Muscle of leg (tissue), 11 donors: ENCODE measurements around the gene FSD1L. TPM values are rescaled to one million over a fixed set of nuclear protein-coding genes. Genes with fewer than 3 reads are reported as not detected.
A peak's percentile ranks its signal among the peaks of the same experiment; 100 is the strongest.

Source experiments
- DNase-seq: peaks from one replicate; pipeline ENCODE4 v3.0.0; 2013
- H3K27ac ChIP-seq: one replicate; pipeline ENCODE4 v1.5.1; 2013; ENCODE audit warnings: mild to moderate bottlenecking, low read length, control low read depth
- H3K27me3 ChIP-seq: one replicate; pipeline ENCODE4 v1.6.1; 2013; ENCODE audit warnings: low read length; ENCODE audit not compliant: control insufficient read depth, insufficient read depth
- H3K36me3 ChIP-seq: one replicate; pipeline ENCODE4 v1.6.1; 2013; ENCODE audit warnings: low read length; ENCODE audit not compliant: control insufficient read depth, insufficient read depth
- H3K4me1 ChIP-seq: one replicate; pipeline ENCODE4 v1.6.1; 2013; ENCODE audit warnings: low read length; ENCODE audit not compliant: control insufficient read depth, insufficient read depth
- H3K4me3 ChIP-seq: one replicate; pipeline ENCODE4 v1.5.1; 2013; ENCODE audit warnings: low read length, control low read depth
- H3K9me3 ChIP-seq: replicated peaks from 2 replicates; pipeline ENCODE4 v1.6.1; 2013; ENCODE audit warnings: low read depth, low read length; ENCODE audit not compliant: control insufficient read depth
- WGBS: methylation state at CpG from one replicate; pipeline ENCODE4 v1.1.5; 2013; ENCODE audit warnings: missing lambda C conversion rate; ENCODE audit not compliant: insufficient coverage; 5-methylcytosine and 5-hydroxymethylcytosine counted together
- polyA plus RNA-seq, 8 donors: library from polyadenylated mRNA; unstranded; fragments of 120-200 nt; gene quantifications; one replicate each; pipeline versions ENCODE4 v1.2.1 to v1.2.3, GENCODE V29; 2013; ENCODE audit warnings: inconsistent platforms in 1 of 8, low replicate concordance in 1 of 8; ENCODE audit not compliant: insufficient read length in 8 of 8, insufficient read depth in 1 of 8
- total RNA-seq: library from RNA; stranded (reverse); fragments of 120-200 nt; gene quantifications from one replicate; pipeline ENCODE4 v1.2.4, GENCODE V29; 2013

FSD1L gene
- total and polyA plus RNA-seq, 9 donors, result 8.4 to 14.1 (median 9.2) TPM

- Histone ChIP-seq H3K27me3 (no peaks in the 10 kb centered on the region), H3K36me3 (no peaks in the 10 kb centered on the region), H3K27ac (peak overlapping the region; percentile 85), H3K9me3 (no peaks in the 10 kb centered on the region), H3K4me1 (peaks cover 20% of the 10 kb centered on the region), H3K4me3 (peak overlapping the region; percentile 83)
- no peak for DNase-seq
- no CpG with 5 or more reads among the region's 2 CpGs for WGBS
Measured at GRCh38 chr9:105449081-105449480, 1.2 kb downstream of the FSD1L start.

DNA sequence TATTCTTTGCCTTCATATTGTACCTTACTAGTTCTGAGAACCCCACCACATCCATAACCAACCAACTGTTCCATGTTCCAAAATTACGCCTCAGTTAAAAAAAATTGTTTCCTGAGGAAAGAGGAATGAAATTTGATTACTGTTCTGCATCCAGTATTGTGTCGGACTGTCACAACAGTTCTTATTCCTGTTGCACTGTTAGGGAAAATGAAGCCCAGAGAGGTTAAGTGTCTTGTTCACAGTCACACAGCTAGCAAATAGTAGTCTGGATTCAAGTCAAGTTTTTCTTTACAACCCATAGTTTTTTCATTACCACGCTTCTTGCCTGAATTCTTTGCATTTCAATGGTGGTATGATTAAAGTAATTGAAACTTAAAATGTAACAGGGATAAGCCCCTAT is 4.4 kb downstream of the FSD1L start:
- DNase-seq, result no peak
- Histone ChIP-seq H3K9me3 (no peaks in the 10 kb centered on the region), H3K27me3 (no peaks in the 10 kb centered on the region), H3K4me3 (no peak overlapping the region), H3K27ac (no peak overlapping the region), H3K4me1 (peaks cover 4% of the 10 kb centered on the region), H3K36me3 (no peaks in the 10 kb centered on the region)
- WGBS, result no CpG with 5 or more reads among the region's 3 CpGs

- WGBS, result no CpG with 5 or more reads among the region's 2 CpGs
- Histone ChIP-seq H3K4me3 (no peak overlapping the region), H3K9me3 (peaks cover 5% of the 10 kb centered on the region), H3K27ac (no peak overlapping the region), H3K27me3 (no peaks in the 10 kb centered on the region), H3K4me1 (peaks cover 6% of the 10 kb centered on the region), H3K36me3 (no peaks in the 10 kb centered on the region)
- DNase-seq, result no peak
Measured at GRCh38 chr9:105455836-105456475, 8.1 kb downstream of the FSD1L start.

DNA sequence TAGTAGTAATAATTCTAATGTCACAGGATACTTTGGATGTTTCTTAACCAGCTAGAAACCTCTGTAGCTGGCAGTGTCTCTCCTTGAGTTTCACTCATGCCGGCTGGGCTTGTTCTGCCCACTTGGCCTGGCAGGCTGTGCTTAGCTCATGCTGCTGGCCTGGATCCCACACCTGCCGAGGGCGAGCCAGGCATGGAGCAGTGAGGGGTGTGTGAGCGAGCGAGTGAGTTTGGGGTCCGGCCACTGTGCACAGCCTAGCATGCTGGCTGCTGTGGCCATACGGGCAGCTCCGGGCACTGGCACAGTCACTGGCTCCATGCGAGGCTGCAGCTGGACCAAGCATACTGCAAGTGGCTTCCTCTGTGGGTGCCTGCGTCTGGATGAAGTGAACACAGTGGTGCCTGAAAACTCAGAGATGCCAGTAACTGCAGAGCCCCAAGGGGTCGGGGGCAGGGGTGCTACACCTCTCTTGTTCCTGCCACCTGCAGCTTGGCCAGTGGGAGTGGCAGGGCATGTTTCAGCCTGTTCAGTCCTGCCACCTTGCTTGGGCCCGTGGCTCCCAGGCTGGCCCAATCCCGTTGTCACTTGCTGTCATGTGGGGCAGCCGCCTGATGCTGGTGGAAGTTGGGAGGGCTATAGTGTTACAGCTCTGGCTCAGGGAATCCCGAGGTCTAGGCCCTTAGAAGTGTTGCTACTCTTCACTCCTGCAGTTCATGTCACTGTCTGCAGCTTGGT is 9.9 kb downstream of the FSD1L start:
- peak; percentile 47 for DNase-seq
- no peaks in the 10 kb centered on the region for H3K36me3 ChIP-seq
- no peaks in the 10 kb centered on the region for H3K27me3 ChIP-seq
- H3K4me3 ChIP-seq, result no peak overlapping the region
- H3K4me1 ChIP-seq, result peaks cover 6% of the 10 kb centered on the region
- H3K27ac ChIP-seq, result peak overlapping the region; percentile 43
- peaks cover 5% of the 10 kb centered on the region for H3K9me3 ChIP-seq
- WGBS, result 92% methylated on average over 12 of the region's 15 CpGs

- Histone ChIP-seq H3K4me1 (peaks cover 6% of the 10 kb centered on the region), H3K27ac (no peak overlapping the region), H3K9me3 (peaks cover 5% of the 10 kb centered on the region), H3K27me3 (no peaks in the 10 kb centered on the region), H3K36me3 (no peaks in the 10 kb centered on the region), H3K4me3 (no peak overlapping the region)
- no peak for DNase-seq
- 100% methylated on average over 2 of the region's 3 CpGs for WGBS
Measured at GRCh38 chr9:105458404-105458803, 10.6 kb downstream of the FSD1L start.

DNA sequence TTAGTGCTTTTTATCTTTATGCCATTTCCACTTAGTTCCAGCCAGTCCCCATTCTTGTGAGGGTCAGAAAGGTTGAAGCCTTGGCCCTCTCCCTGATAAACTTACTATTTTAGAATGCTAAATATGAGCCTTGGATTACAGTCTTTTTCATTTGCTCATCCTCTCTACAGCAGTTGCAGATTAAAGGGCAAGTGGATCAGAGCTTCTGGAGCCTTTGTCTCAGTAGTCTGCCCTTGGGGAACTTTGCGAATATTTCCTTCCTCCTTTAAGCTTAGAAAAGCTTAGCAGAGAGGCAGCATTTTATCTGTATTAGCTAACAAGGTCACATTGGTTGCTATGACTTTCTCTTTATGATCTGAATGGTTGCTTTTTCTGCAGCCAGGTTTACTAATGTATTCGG is 11.5 kb downstream of the FSD1L start:
- H3K27me3 ChIP-seq, result no peaks in the 10 kb centered on the region
- no peak overlapping the region for H3K27ac ChIP-seq
- no CpG with 5 or more reads among the region's 2 CpGs for WGBS
- peaks cover 5% of the 10 kb centered on the region for H3K9me3 ChIP-seq
- H3K4me3 ChIP-seq, result no peak overlapping the region
- no peak for DNase-seq
- H3K4me1 ChIP-seq, result peaks cover 6% of the 10 kb centered on the region
- H3K36me3 ChIP-seq, result no peaks in the 10 kb centered on the region

DNA sequence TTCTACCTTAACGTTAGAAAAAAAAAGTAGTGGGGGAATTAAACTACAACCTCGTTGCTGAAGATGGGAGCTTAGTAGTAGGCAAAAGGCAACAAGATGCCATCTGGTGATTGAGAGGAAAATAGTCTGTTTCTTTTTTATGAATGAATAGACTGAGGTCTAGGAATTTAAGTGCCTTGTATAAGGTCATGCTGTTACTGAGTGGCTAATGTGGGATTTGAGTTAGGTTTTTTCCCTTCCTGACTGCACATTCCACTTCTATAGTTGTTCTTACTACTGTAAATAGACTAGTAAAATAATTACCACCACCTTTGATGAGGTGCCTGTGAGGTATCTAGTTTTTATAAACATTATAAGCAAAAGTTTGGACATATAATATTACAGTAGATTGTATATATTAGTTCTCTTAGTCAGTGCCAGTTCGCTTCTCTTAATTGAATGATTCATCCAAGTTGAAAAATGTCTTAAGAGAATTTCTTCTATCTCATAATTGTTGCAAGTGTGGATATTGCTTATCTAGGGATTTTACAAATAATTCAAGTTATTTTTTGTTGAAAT is 19.1 kb downstream of the FSD1L start:
- Histone ChIP-seq H3K9me3 (no peaks in the 10 kb centered on the region), H3K4me3 (no peak overlapping the region), H3K27ac (no peak overlapping the region), H3K27me3 (no peaks in the 10 kb centered on the region), H3K4me1 (no peaks in the 10 kb centered on the region), H3K36me3 (peaks cover 14% of the 10 kb centered on the region)
- WGBS, result 95% methylated on average over 2 of the region's 3 CpGs
- no peak for DNase-seq

- Histone ChIP-seq H3K36me3 (peaks cover 14% of the 10 kb centered on the region), H3K4me3 (no peak overlapping the region), H3K4me1 (no peaks in the 10 kb centered on the region), H3K27me3 (no peaks in the 10 kb centered on the region), H3K27ac (no peak overlapping the region), H3K9me3 (no peaks in the 10 kb centered on the region)
- no CpG with 5 or more reads among the region's 1 CpG for WGBS
- DNase-seq, result no peak
Measured at GRCh38 chr9:105468875-105469274, 21.0 kb downstream of the FSD1L start.

DNA sequence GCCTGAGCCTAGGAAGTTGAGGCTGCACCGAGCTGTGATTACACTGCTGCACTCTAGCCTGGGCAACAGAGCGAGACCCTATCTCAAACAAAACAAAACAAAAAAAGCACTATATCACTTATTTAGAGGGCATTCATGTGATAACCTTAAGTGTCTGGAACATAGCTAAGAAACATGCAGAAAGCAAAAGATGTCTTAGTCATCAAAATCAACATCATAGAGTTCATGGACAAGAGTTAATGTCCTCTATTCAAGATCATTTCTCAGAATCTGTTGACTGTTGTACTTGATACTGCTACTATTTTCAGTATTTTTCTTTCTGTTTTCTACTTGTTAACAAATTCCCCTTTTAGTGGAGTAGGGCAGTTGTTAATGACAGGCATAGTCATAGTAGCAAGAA is 25.4 kb downstream of the FSD1L start:
- Histone ChIP-seq H3K4me3 (no peak overlapping the region), H3K36me3 (peaks cover 7% of the 10 kb centered on the region), H3K27me3 (no peaks in the 10 kb centered on the region), H3K4me1 (no peaks in the 10 kb centered on the region), H3K27ac (no peak overlapping the region), H3K9me3 (no peaks in the 10 kb centered on the region)
- no CpG with 5 or more reads among the region's 2 CpGs for WGBS
- DNase-seq, result no peak

DNA sequence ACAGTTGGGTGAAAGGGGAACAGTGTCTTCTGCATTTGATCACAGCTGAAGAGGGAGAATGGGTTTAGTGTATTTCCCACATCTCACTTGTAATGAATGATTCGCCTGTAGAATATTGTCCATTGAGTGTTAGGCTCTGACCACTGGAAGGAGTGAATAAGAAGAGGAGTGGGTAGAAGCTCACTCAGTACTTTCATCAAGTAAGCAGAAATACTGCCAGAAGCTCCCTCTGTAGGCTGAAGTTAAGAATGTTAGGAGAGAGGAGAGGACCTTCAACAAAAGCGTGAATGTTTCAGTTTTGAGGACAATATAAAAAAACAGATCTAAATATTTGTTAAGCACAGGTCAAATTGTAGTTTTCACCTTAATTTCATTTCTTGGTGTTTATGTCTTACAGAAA is 27.5 kb downstream of the FSD1L start:
- H3K4me1 ChIP-seq, result no peaks in the 10 kb centered on the region
- peaks cover 5% of the 10 kb centered on the region for H3K36me3 ChIP-seq
- no CpG with 5 or more reads among the region's 2 CpGs for WGBS
- peak; percentile 36 for DNase-seq
- no peak overlapping the region for H3K27ac ChIP-seq
- no peaks in the 10 kb centered on the region for H3K27me3 ChIP-seq
- H3K9me3 ChIP-seq, result no peaks in the 10 kb centered on the region
- H3K4me3 ChIP-seq, result no peak overlapping the region
